Right hindlimb (tissue), 1 donor: ENCODE measurements around the gene HTT.
A peak's percentile ranks its signal among the peaks of the same experiment; 100 is the strongest.
"Not testable (repeated sequence)": the region's sequence is repeated elsewhere in the genome, so short reads cannot be mapped to it uniquely, and the experiment has no call there.

Source experiments
- DNase-seq: peaks from one replicate; pipeline ENCODE4 v3.0.0-alpha.2; 2018

The HTT gene

GRCh38 chr4:3085948-3086670 lies 11.6 kb downstream of the HTT start:
- no peak for DNase-seq

DNA sequence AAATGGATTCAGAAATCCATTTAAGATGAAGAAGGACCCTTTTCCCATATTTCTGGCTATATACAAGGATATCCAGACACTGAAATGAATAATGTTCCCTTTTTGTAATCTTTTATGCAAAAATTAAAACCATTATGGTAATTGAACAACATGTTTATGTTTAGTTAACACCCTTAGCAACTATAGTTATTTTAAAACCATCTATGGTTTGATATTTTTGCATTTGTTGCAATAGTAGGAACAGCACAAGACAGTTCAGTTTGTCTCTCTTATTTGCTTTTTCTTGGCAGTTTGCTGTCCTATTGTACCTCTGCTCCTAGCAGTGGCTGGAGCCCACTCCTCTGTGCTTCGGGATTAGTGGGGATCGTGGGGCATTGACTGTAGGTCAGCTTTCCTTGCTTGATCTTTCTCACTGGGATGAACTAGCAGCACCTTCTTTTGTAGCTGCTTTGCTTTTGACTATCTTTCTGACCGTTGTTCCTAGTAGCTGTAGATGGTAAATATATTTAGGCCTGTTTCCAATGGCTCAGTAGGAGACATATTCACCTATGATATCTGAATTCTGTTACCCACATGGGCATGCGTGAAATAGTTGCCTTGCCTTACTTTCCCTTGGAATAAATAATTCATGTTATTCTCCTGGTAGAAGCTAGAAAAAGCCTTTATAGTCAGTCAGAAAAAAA lies 12.8 kb downstream of the HTT start:
- DNase-seq, result no peak

- no peak for DNase-seq
These were observed 17.0 kb downstream of the HTT start for GRCh38 chr4:3091464-3091863.

DNA sequence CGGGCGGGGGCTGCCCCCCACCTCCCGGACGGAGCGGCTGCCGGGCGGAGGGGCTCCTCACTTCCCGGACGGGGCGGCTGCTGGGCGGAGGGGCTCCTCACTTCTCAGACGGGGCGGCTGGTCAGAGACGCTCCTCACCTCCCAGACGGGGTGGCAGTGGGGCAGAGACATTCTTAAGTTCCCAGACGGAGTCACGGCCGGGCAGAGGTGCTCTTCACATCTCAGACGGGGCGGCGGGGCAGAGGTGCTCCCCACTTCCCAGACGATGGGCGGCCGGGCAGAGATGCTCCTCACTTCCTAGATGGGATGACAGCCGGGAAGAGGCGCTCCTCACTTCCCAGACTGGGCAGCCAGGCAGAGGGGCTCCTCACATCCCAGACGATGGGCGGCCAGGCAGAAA lies 20.2 kb downstream of the HTT start:
- not testable (repeated sequence) for DNase-seq

GRCh38 chr4:3096202-3096601 lies 21.7 kb downstream of the HTT start:
- DNase-seq, result no peak

DNA sequence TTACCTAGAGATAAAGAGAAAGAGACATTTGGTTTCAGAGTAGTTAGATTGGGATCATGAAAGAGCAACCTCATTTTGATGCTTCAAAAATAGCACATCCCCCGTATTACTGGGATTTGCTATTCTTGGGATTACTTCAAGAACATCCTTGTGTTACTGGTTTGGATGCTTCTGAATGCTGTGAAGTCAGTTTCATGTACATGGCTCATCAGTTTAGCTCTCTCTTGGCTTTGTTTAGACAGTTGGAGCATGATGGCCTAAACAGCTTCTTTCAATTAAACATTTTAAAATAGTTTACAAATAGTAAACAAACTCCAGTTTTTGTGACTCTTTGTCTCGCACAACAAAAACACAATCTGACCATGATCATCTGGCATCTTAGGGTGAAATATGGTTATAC lies 23.9 kb downstream of the HTT start:
- DNase-seq, result no peak

DNA sequence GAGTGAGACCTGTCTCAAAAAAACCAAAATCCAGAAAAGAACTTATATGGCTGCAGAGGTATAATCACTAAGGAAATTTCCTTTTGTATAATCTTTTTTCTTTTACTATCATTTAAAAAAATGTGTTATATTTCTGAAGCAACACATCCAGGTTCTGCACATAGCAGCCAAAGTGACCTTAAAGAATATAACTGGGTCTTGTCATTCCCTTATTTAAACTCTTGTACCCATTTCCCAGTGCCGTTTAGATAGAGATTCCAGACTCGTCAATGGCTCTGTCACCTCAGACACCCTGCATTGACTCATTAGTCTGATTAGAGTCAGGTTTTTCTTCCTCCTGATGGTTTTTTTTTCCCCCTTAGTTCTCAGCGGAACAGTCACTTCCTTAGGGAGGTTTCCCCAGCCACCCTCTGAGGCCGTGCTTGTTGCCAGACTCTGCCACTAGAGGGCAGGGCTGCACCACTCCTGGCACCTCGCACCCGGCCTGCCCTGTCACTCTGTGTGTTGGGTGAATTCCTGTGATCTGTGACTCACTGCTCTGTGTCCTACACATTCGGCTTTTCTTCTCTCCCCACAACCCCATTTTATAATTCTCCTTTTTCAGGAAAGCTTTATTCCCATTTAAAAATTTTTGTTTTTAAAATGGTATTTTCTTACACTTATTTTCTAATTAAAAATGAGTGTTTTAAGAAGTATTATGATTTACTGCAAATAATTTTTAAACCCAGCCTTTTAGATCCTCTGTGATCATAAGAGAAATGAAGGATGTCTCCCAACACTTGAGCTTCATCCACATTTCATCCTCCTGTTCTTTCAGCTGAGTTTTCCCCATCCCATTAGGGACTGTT lies 32.1 kb downstream of the HTT start:
- DNase-seq, result peak; percentile 83

DNA sequence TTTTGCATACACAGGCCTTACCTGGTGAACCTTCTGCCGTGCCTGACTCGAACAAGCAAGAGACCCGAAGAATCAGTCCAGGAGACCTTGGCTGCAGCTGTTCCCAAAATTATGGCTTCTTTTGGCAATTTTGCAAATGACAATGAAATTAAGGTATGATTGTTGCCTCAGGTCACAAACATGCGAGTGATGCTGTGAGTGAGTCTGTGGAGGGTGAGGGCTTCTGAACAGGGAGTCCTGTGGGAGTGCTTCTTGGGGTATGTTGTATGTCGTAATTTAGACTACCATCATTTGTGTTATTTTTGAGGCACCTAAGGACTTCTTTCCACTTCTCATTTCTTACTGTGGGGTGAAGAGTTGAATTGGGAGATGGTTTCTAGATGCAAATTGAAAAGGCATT lies 32.8 kb downstream of the HTT start:
- no peak for DNase-seq

DNA sequence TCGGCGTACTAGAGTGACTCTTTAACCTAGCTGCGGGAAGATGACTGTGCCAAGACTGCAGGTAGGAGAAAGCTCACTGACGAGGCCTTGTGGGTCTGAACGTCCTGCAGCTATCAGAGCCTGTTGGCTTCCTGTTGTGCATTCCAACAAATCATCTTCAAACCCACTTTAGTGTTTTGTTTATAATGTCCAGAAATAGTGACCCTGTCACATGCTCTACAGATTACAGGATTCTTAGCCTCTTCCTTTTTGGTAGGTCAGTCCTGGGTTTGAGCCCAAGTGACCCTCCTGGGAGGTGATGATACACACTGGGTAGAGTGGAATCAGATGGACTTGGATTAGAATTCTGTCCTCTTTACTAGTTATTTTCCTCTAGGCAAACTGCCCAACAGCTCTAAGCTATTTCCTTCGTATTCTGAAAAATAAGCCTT lies 33.2 kb downstream of the HTT start:
- DNase-seq, result no peak

- no peak for DNase-seq
These were observed 33.7 kb downstream of the HTT start for GRCh38 chr4:3108211-3108610.

DNA sequence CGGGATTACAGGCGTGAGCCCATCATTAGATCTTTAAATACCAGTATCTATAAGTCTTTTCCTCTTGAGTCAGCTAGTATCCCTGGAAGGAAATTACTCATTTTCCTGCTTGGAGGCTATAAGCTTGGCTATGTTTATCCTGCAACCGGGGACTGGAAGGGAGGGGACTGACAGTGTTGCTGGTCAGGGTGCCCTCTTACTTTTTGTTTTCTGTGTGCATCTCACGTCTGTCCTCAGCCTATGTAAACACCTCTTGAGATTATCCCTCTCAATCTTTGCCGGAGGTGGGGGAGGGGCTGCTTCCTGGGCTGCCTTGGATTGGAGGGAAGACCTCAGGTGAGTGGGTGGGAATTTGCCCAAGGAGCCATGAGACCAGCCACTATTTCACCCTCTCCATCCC lies 37.0 kb downstream of the HTT start:
- no peak for DNase-seq

DNA sequence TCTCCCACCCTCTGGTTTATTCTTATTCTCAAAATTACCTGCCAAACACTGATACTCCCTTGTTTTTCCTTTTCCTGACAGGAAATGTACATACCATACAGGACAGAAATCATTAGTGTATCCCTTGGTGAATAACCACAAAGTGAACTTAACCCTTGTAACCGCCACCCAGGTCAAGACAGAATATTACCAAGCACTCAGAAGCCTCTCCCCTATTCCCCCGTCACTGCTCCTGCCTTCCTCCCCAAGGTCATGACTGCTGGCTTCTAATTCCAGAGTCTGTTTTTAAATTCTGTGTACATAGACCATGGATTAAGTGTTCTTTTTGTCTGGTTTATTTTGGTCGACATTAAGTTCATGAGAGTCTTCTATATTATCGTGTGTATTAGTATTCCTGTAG lies 37.7 kb downstream of the HTT start:
- no peak for DNase-seq

GRCh38 chr4:3112609-3113469 lies 38.4 kb downstream of the HTT start:
- DNase-seq, result no peak

- no peak for DNase-seq
These were observed 39.9 kb downstream of the HTT start for GRCh38 chr4:3114377-3114776.

GRCh38 chr4:3115637-3116270 lies 41.3 kb downstream of the HTT start:
- no peak for DNase-seq

DNA sequence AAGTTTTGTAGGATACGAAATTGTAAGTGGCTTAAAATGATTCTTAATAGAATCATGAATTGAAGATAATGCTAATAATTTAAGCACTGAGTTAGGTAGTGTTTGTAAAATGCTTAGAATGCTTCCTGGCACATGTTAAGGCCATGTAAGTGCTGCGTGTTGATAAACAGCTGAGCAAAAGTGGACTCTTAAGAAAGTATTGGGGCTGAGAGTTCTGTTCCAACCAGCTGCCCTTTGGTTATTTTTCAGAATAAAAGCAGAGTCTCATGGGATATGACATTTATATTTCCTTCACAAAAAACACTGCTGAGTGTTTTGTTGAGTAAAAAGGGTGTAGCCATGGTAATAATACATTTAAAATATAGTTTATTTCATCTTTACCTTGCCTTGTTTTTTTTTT lies 42.5 kb downstream of the HTT start:
- DNase-seq, result no peak

DNA sequence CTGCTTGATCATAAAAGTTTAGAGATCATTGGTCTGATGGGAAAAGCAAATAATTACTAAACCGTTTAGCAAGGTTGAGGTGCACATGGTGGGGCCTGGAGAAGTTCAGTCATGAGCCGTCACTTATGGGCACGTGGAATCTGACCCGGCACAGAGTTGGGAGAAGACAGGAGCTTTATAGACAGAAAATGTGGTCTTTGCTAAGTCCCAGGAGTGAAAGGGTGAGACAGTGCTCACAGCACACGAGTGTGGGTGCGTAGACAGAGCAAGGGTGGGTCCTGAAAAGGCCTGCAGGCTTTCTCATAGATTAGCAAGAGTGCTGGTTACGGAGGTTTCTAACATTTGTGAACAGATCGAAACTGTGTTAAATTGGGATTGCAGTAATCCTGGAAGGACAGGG lies 43.8 kb downstream of the HTT start:
- no peak for DNase-seq

DNA sequence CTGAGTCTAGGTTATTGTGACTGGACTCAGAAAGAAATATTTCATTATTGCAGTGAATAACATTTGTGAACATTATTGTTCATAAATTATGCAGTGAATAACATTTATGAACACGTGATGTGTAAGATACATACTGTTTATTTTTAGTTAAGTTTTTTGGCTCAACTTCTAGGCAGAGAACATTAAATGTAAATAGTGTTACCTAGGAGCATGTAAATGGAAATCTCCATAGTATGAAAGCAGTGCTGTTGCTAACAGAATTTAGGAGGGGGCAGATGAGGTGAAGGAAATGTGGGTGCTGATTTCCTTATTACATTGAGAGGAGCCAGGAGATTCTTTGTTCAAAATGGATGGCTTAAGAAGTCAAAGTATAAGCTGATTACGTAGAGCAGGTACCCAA lies 45.0 kb downstream of the HTT start:
- no peak for DNase-seq

DNA sequence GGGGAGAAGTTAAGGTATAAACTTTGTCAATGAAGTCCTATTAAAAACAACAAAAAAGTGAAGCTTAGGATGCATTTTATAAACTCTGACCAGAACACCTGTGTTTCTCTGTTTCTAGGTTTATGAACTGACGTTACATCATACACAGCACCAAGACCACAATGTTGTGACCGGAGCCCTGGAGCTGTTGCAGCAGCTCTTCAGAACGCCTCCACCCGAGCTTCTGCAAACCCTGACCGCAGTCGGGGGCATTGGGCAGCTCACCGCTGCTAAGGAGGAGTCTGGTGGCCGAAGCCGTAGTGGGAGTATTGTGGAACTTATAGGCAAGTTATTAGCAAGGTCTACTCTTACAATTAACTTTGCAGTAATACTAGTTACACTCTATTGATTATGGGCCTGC lies 46.6 kb downstream of the HTT start:
- no peak for DNase-seq

- DNase-seq, result no peak
These were observed 47.1 kb downstream of the HTT start for GRCh38 chr4:3121596-3121995.

DNA sequence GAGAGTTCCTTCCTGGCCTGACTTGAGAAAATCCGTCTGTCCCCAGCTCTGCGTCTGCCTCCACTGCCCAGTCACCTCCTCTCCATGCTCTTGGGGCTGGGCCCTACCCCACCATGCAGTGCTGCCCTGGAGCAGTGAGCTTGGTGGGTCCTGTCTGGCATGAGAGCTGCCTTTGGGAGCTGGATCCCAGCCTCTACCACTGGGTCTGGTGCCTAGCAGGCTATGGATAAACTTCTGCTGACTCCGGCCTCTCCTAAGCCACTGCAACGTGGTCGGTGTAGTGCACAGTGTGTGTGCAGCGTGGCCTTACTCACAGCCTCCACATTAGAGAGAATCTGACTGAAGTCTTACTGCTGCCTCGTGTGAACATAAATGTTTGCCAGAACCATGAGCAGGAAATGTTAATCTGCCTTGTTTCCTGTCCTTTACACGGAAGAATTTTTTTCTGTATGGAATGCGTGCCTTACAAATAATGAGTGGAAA lies 47.6 kb downstream of the HTT start:
- DNase-seq, result peak; percentile 25

- no peak for DNase-seq
These were observed 48.7 kb downstream of the HTT start for GRCh38 chr4:3123181-3123671.
